ENCODE measurements around the gene BCL2L13.
"Not testable (repeated sequence)": the region's sequence is repeated elsewhere in the genome, so short reads cannot be mapped to it uniquely, and the experiment has no call there.

BCL2L13 gene

GRCh38 chr22:17664414-17665055 is 26.0 kb downstream of the BCL2L13 start:
- H3K27me3 ChIP-seq = no peaks in the 10 kb centered on the region
- H3K4me1 ChIP-seq = no peaks in the 10 kb centered on the region
- H3K27ac ChIP-seq = no peak overlapping the region
- no peak for DNase-seq
- no peaks in the 10 kb centered on the region for H3K9me3 ChIP-seq
- TF ChIP-seq, protein P1, sequence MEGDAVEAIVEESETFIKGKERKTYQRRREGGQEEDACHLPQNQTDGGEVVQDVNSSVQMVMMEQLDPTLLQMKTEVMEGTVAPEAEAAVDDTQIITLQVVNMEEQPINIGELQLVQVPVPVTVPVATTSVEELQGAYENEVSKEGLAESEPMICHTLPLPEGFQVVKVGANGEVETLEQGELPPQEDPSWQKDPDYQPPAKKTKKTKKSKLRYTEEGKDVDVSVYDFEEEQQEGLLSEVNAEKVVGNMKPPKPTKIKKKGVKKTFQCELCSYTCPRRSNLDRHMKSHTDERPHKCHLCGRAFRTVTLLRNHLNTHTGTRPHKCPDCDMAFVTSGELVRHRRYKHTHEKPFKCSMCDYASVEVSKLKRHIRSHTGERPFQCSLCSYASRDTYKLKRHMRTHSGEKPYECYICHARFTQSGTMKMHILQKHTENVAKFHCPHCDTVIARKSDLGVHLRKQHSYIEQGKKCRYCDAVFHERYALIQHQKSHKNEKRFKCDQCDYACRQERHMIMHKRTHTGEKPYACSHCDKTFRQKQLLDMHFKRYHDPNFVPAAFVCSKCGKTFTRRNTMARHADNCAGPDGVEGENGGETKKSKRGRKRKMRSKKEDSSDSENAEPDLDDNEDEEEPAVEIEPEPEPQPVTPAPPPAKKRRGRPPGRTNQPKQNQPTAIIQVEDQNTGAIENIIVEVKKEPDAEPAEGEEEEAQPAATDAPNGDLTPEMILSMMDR (IDR thresholded peaks at IDR 0.05) = no peak
- intact Hi-C loops (cut with DNase I; ENCODE audit: low total_unique reads) = no loop called here
- H3K4me3 ChIP-seq = no peak overlapping the region
- peaks cover 37 to 46% (median 40%) of the 10 kb centered on the region in 3 donors for H3K36me3 ChIP-seq

GRCh38 chr22:17665248-17665647 is 26.7 kb downstream of the BCL2L13 start:
- peaks cover 30 to 39% (median 36%) of the 10 kb centered on the region in 3 donors for H3K36me3 ChIP-seq
- TF ChIP-seq, protein P1 (IDR thresholded peaks at IDR 0.05) = no peak

GRCh38 chr22:17665854-17666253 is 27.3 kb downstream of the BCL2L13 start:
- DNase-seq = no peak
- intact Hi-C loops (cut with DNase I; ENCODE audit: low total_unique reads) = no loop called here
- Histone ChIP-seq H3K4me1 (no peaks in the 10 kb centered on the region), H3K27ac (no peak overlapping the region), H3K36me3 (peaks cover 30 to 39% (median 30%) of the 10 kb centered on the region in 3 donors), H3K4me3 (no peak overlapping the region), H3K9me3 (no peaks in the 10 kb centered on the region), H3K27me3 (no peaks in the 10 kb centered on the region)
- TF ChIP-seq, protein P1 (IDR thresholded peaks at IDR 0.05) = no peak

More at GRCh38 chr22:17665248-17665647, 26.7 kb downstream of the BCL2L13 start:
- Histone ChIP-seq H3K27me3 (no peaks in the 10 kb centered on the region), H3K4me3 (no peak overlapping the region), H3K9me3 (no peaks in the 10 kb centered on the region), H3K4me1 (no peaks in the 10 kb centered on the region), H3K27ac (no peak overlapping the region)
- intact Hi-C loops (cut with DNase I; ENCODE audit: low total_unique reads) = no loop called here
- DNase-seq = no peak

GRCh38 chr22:17671521-17672092 is 33.0 kb downstream of the BCL2L13 start:
- H3K27me3 ChIP-seq; H3K4me1 ChIP-seq; intact Hi-C loops (cut with DNase I; ENCODE audit: low total_unique reads); H3K27ac ChIP-seq; H3K36me3 ChIP-seq; H3K4me3 ChIP-seq; DNase-seq; H3K9me3 ChIP-seq: not testable (repeated sequence)

DNA sequence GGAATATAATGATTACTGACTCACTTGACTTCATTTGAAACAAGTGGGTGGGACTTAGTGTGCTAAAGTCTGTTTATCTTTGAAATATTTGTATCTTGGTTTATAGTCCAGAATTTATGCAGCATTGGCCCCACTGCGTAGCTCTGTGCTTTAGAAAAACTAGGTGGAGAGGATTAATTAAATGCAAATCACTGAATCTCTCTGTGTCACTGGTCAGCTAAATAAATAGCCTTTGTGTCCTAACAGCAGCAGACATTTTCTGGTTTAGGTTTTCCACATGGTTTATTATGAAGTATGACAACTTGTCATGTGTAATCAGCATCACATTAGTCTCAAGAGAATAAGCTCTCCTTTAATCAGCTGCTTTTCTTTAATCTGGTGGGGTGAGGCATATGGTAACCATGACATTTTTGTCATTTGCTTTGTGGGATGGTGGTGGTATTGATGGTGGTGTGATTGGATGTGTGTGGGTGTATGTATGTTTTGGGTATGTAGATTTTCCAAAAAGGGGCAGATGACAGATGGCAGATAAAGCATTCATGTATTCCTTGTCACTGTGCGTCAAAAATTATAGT is 33.9 kb downstream of the BCL2L13 start:
- H3K27me3 ChIP-seq = no peaks in the 10 kb centered on the region
- no peak for DNase-seq
- no peak overlapping the region for H3K4me3 ChIP-seq
- intact Hi-C loops (cut with DNase I; ENCODE audit: low total_unique reads) = no loop called here
- H3K4me1 ChIP-seq = no peaks in the 10 kb centered on the region
- TF ChIP-seq, protein P1 (IDR thresholded peaks at IDR 0.05) = no peak
- no peak overlapping the region for H3K27ac ChIP-seq
- H3K9me3 ChIP-seq = no peaks in the 10 kb centered on the region
- peaks cover 4 to 9% (median 7%) of the 10 kb centered on the region in 3 donors for H3K36me3 ChIP-seq

GRCh38 chr22:17674152-17674551 is 35.6 kb downstream of the BCL2L13 start:
- H3K36me3 ChIP-seq = peaks cover 4 to 7% (median 7%) of the 10 kb centered on the region in 3 donors
- TF ChIP-seq, protein P1 (IDR thresholded peaks at IDR 0.05) = no peak
- H3K4me3 ChIP-seq = no peak overlapping the region
- intact Hi-C loops (cut with DNase I; ENCODE audit: low total_unique reads) = no loop called here
- no peaks in the 10 kb centered on the region for H3K9me3 ChIP-seq
- no peak overlapping the region for H3K27ac ChIP-seq
- no peaks in the 10 kb centered on the region for H3K27me3 ChIP-seq
- no peak for DNase-seq
- H3K4me1 ChIP-seq = no peaks in the 10 kb centered on the region

Measured in tibial artery (tissue), 4 donors.